KMS-11 (cell line): ENCODE results near the gene CFAP126.
A peak's percentile ranks its signal among the peaks of the same experiment; 100 is the strongest.
"Not testable (repeated sequence)": the region's sequence is repeated elsewhere in the genome, so short reads cannot be mapped to it uniquely, and the experiment has no call there.

ENCODE experiments used
- H2AFZ ChIP-seq: fragments of 200-600 bp; sonication (generic); 2 replicates; pipeline ENCODE4 v1.6.1; 2016; ENCODE audit warnings: antibody characterized with exemption, mixed run types, low read depth
- H3K27ac ChIP-seq: fragments of 200-600 bp; sonication (generic); 2 replicates; pipeline ENCODE4 v1.6.1; 2016; ENCODE audit warnings: mild to moderate bottlenecking, mixed run types
- H3K27me3 ChIP-seq: fragments of 200-600 bp; sonication (generic); 2 replicates; pipeline ENCODE4 v1.6.1; 2017; ENCODE audit warnings: mild to moderate bottlenecking, low read depth, mixed run types, moderate library complexity; ENCODE audit not compliant: insufficient read depth
- H3K36me3 ChIP-seq: fragments of 200-600 bp; sonication (generic); 2 replicates; pipeline ENCODE4 v1.6.1; 2017; ENCODE audit warnings: mild to moderate bottlenecking, mixed run types; ENCODE audit not compliant: insufficient read depth
- H3K4me1 ChIP-seq: fragments of 200-600 bp; sonication (generic); 2 replicates; pipeline ENCODE4 v1.6.1; 2016; ENCODE audit warnings: mild to moderate bottlenecking, low read depth, mixed run types; ENCODE audit not compliant: poor library complexity, severe bottlenecking
- H3K4me2 ChIP-seq: fragments of 200-600 bp; sonication (generic); 2 replicates; pipeline ENCODE4 v1.7.0; 2016; ENCODE audit warnings: mild to moderate bottlenecking, mixed run types
- H3K4me3 ChIP-seq: fragments of 200-600 bp; sonication (generic); IDR thresholded peaks from 2 replicates; pipeline ENCODE4 v1.6.1; 2017; ENCODE audit warnings: low read depth, low read length, mixed read lengths; ENCODE audit not compliant: insufficient read depth
- H3K79me2 ChIP-seq: fragments of 200-600 bp; sonication (generic); 2 replicates; pipeline ENCODE4 v1.6.1; 2016; ENCODE audit warnings: low read depth, mixed run types; ENCODE audit not compliant: insufficient read depth
- H3K9ac ChIP-seq: fragments of 200-600 bp; sonication (generic); 2 replicates; pipeline ENCODE4 v1.6.1; 2016; ENCODE audit warnings: mild to moderate bottlenecking, mixed run types
- H4K20me1 ChIP-seq: fragments of 200-600 bp; sonication (generic); 2 replicates; pipeline ENCODE4 v1.6.1; 2016; ENCODE audit warnings: mild to moderate bottlenecking, mixed run types; ENCODE audit not compliant: insufficient read depth
- TF ChIP-seq, protein P1 (sequence below): fragments of 200-600 bp; sonication (generic); conservative IDR thresholded peaks from 2 replicates; pipeline ENCODE4 v1.6.1; 2017; ENCODE audit warnings: low read depth, mild to moderate bottlenecking, antibody characterized with exemption, low read length, moderate library complexity, mixed read lengths

CFAP126 gene

DNA sequence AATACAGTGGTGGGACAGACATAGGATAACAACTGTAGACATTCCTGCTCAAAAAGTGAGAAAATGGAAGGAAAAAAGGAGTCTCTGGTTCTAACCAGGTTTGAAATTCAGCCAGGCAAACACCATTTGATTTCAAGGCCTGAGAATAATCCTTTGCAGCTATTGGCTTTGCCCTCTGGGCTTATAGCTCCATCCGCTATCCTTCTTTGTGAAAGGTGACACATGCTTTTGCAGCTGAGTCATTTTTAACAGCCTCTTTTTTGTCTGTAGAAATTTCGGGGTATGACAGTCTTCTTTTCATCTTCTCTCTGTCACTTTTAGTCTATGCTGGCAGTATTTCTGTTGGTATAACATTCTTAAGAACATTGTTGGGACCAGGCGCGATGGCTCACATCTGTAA, 37.3 kb downstream of the CFAP126 start:
- Histone ChIP-seq H3K27me3 (no peaks in the 10 kb centered on the region), H3K79me2 (no peaks in the 10 kb centered on the region), H3K4me2 (no peak overlapping the region), H3K27ac (no peak overlapping the region), H4K20me1 (no peaks in the 10 kb centered on the region), H3K4me3 (no peak overlapping the region), H3K36me3 (no peaks in the 10 kb centered on the region), H3K9ac (no peak overlapping the region), H3K4me1 (no peaks in the 10 kb centered on the region), H2AFZ (no peak overlapping the region)
- TF ChIP-seq, protein P1, sequence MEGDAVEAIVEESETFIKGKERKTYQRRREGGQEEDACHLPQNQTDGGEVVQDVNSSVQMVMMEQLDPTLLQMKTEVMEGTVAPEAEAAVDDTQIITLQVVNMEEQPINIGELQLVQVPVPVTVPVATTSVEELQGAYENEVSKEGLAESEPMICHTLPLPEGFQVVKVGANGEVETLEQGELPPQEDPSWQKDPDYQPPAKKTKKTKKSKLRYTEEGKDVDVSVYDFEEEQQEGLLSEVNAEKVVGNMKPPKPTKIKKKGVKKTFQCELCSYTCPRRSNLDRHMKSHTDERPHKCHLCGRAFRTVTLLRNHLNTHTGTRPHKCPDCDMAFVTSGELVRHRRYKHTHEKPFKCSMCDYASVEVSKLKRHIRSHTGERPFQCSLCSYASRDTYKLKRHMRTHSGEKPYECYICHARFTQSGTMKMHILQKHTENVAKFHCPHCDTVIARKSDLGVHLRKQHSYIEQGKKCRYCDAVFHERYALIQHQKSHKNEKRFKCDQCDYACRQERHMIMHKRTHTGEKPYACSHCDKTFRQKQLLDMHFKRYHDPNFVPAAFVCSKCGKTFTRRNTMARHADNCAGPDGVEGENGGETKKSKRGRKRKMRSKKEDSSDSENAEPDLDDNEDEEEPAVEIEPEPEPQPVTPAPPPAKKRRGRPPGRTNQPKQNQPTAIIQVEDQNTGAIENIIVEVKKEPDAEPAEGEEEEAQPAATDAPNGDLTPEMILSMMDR = no peak

DNA sequence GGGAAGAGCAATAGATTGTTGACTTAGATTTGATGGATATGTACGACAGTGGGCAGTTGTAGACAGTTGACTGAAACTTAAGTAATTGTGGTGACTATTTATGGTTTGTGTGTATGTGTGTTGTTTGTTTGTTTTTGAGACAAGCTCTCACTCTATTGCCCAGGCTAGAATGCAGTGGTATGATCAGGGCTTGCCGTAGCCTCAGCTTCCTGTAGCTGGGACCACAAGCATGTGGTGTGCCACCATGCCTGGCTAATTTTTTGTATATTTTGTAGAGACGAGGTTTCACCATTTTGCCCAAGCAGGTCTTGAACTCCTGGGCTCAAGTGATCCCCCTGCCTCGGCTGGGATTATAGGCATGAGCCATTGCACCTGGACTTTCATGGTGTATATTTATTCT, 43.7 kb downstream of the CFAP126 start:
- no peaks in the 10 kb centered on the region for H3K27me3 ChIP-seq
- TF ChIP-seq, protein P1 = no peak
- H2AFZ ChIP-seq = no peak overlapping the region
- no peak overlapping the region for H3K4me2 ChIP-seq
- H3K4me3 ChIP-seq = no peak overlapping the region
- H3K36me3 ChIP-seq = no peaks in the 10 kb centered on the region
- H3K4me1 ChIP-seq = no peaks in the 10 kb centered on the region
- no peaks in the 10 kb centered on the region for H3K79me2 ChIP-seq
- no peak overlapping the region for H3K9ac ChIP-seq
- H3K27ac ChIP-seq = no peak overlapping the region
- H4K20me1 ChIP-seq = no peaks in the 10 kb centered on the region

DNA sequence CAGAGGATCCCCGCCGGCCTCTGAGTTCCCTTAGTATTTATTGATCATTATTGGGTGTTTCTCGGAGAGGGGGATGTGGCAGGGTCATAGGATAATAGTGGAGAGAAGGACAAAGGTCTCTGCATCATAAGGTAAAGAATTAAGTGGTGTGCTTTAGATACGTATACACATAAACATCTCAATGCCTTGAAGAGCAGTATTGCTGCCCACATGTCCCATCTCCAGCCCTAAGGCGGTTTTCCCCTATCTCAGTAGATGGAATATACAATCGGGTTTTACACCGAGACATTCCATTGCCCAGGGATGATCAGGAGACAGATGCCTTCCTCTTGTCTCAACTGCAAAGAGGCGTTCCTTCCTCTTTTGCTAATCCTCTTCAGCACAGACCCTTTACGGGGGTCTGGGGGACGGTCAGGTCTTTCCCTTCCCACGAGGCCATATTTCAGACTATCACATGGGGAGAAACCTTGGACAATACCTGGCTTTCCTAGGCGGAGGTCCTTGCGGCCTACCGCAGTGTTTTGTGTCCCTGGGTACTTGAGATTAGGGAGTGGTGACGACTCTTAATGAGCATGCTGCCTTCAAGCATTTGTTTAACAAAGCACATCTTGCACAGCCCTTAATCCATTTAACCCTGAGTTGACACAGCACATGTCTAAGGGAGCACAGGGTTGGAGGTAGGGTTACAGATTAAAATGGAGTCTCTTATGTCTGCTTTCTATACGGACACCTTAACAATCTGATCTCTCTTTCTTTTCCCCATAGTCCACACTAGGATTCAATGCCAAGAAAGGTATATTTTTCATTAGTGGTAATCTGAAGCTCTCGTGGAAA, 51.6 kb downstream of the CFAP126 start:
- H4K20me1 ChIP-seq, H3K27ac ChIP-seq, H3K9ac ChIP-seq, H2AFZ ChIP-seq, H3K27me3 ChIP-seq, H3K79me2 ChIP-seq, H3K4me3 ChIP-seq, H3K36me3 ChIP-seq: not testable (repeated sequence)
- Histone ChIP-seq H3K4me2 (peak overlapping the region; percentile 91; the same call in 1 of the 2 replicates), H3K4me1 (peaks cover 14% of the 10 kb centered on the region)
